Spleen (tissue), 11 donors: ENCODE measurements around the gene IMPA2. TPM values are rescaled to one million over a fixed set of nuclear protein-coding genes. Genes with fewer than 3 reads are reported as not detected.

Source experiments
- DNase-seq: peaks from one replicate; pipeline ENCODE4 v3.0.0-alpha.2; 2020
- H3K27ac ChIP-seq, 8 donors: fragments of 200-600 bp; sonication (generic) in 7 of 8; 1 replicate in 4 of 8; 2 replicates in 4 of 8; pipeline versions ENCODE4 v1.5.0 to v1.8.0; 2016 to 2021; ENCODE audit warnings: inconsistent platforms in 4 of 8, mild to moderate bottlenecking in 4 of 8, moderate library complexity in 1 of 8
- H3K27me3 ChIP-seq, 7 donors: fragments of 200-600 bp; sonication (generic) in 6 of 7; replicated peaks in 1 of 7; 1 replicate in 4 of 7; 2 replicates in 3 of 7; pipeline versions ENCODE4 v1.5.0 to v1.8.0; 2016 to 2021; ENCODE audit warnings: inconsistent platforms in 3 of 7, mild to moderate bottlenecking in 1 of 7
- H3K36me3 ChIP-seq, 6 donors: fragments of 200-600 bp; sonication (generic) in 5 of 6; 1 replicate in 4 of 6; 2 replicates in 2 of 6; pipeline versions ENCODE4 v1.5.0 to v1.8.0; 2016 to 2021; ENCODE audit warnings: inconsistent platforms in 2 of 6
- H3K4me1 ChIP-seq, 6 donors: fragments of 200-600 bp; sonication (generic) in 5 of 6; 1 replicate in 3 of 6; 2 replicates in 3 of 6; pipeline versions ENCODE4 v1.5.0 to v1.8.0; 2016 to 2021; ENCODE audit warnings: inconsistent platforms in 3 of 6
- H3K4me3 ChIP-seq, 8 donors: fragments of 200-600 bp; sonication (generic) in 7 of 8; 1 replicate in 4 of 8; 2 replicates in 4 of 8; pipeline versions ENCODE4 v1.5.0 to v1.8.0; 2016 to 2021; ENCODE audit warnings: inconsistent platforms in 4 of 8, mild to moderate bottlenecking in 4 of 8, moderate library complexity in 2 of 8
- H3K9me3 ChIP-seq, 8 donors: fragments of 200-600 bp; sonication (generic) in 7 of 8; 1 replicate in 4 of 8; 2 replicates in 4 of 8; pipeline versions ENCODE4 v1.5.0 to v1.8.0; 2016 to 2021; ENCODE audit warnings: inconsistent platforms in 4 of 8
- CTCF ChIP-seq, 11 experiments: fragments of 200-600 bp in 7 of 11; fragments of 450-650 bp in 4 of 11; sonication (generic) in 4 of 11; IDR thresholded peaks in 8 of 11; conservative IDR thresholded peaks in 3 of 11; 1 replicate in 7 of 11; 2 replicates in 4 of 11; pipeline versions ENCODE4 v1.4.0 to v1.8.0; 2016 to 2021; ENCODE audit warnings: antibody characterized with exemption in 11 of 11, inconsistent platforms in 4 of 11, mild to moderate bottlenecking in 1 of 11
- POLR2A ChIP-seq, 3 donors: fragments of 450-650 bp; IDR thresholded peaks; one replicate each; pipeline ENCODE4 v1.5.1; 2017; ENCODE audit warnings: antibody characterized with exemption in 3 of 3, mild to moderate bottlenecking in 1 of 3
- POLR2AphosphoS5 ChIP-seq, 3 donors: sonication (generic); formaldehyde crosslinking; IDR thresholded peaks; one replicate each; pipeline ENCODE4 v1.5.1; 2017; ENCODE audit warnings: antibody characterized with exemption in 3 of 3
- WGBS, 5 donors: extraction: QIAGEN DNeasy Blood & Tissue Kit in 3 of 5; methylation state at CpG; one replicate each; pipeline versions ENCODE4 v1.1.5 to v1.1.7; 2013 to 2018; 5-methylcytosine and 5-hydroxymethylcytosine counted together
- intact Hi-C: fragments of 100-400 bp; cut with DNase I; formaldehyde crosslinking; loops from one replicate; pipeline ENCODE4 v1.15.0; 2023; ENCODE audit warnings: low total_unique reads
- polyA plus RNA-seq, 3 donors: library from polyadenylated mRNA; stranded (reverse); fragments of 200-250 nt; gene quantifications; one replicate each; pipeline ENCODE4 v1.2.1, GENCODE V29; 2013
- total RNA-seq, 7 donors: library from RNA; depleted of rRNA in 3 of 7; stranded (reverse); fragments of >200 nt in 3 of 7; fragmentation: NEBNext Ultra II Directional in 4 of 7; extraction: Animal tissue kit (Norgen Biotek cat#: 25700) in 4 of 7; gene quantifications; one replicate each; pipeline versions ENCODE4 v1.1.0 to v1.2.1, GENCODE V29; 2016 to 2021
- donor health status: healthy with polysubstance abuse.
- donor health status: DM: no; HTN: no; CAD: no; lungs with moderate emphysema.
- donor health status: DM: no; HTN: no; CAD: no.
- donor health status: Bipolar disorder and iron deficiency.
- donor health status: healthy.
- donor health status: DM: no; HTN: no; CAD: no.
- donor health status: DM: yes; HTN: yes; CAD: no.

Gene IMPA2
- total and polyA plus RNA-seq, 10 donors: 11.1 to 60.7 (median 32.9) TPM

- H3K36me3 ChIP-seq: no peaks in the 10 kb centered on the region
- peak overlapping the region in 5 of 8 donors; percentile 36 to 71 (median 47) for H3K4me3 ChIP-seq
- H3K4me1 ChIP-seq: peaks cover 6 to 24% (median 21%) of the 10 kb centered on the region in 6 donors
- DNase-seq: peak; percentile 34
- no peak for TF ChIP-seq POLR2AphosphoS5 (IDR thresholded peaks at IDR 0.05)
- no peak for TF ChIP-seq CTCF (IDR thresholded peaks at IDR 0.05 in 8 of 11, conservative IDR thresholded peaks at IDR 0.05 in 3 of 11)
- no peak for TF ChIP-seq POLR2A (IDR thresholded peaks at IDR 0.05)
- intact Hi-C loops: loop anchor here (5.0 kb wide), 1 partner anchor 36 kb away; the partner anchor contains the start of gene IMPA2
- H3K9me3 ChIP-seq: no peaks in the 10 kb centered on the region
- peak overlapping the region; percentile 91 to 95 (median 94) for H3K27ac ChIP-seq
- 32 to 37% (median 35%) methylated on average over 3 of the region's 3 CpGs for WGBS, 5 donors
- H3K27me3 ChIP-seq: no peaks in the 10 kb centered on the region
These were observed 34.6 kb upstream of the IMPA2 start for GRCh38 chr18:11946756-11947155.

- Histone ChIP-seq H3K27me3 (no peaks in the 10 kb centered on the region), H3K36me3 (no peaks in the 10 kb centered on the region), H3K4me3 (peak overlapping the region; percentile 27 to 71 (median 44)), H3K4me1 (peaks cover 6 to 24% (median 21%) of the 10 kb centered on the region in 6 donors), H3K9me3 (no peaks in the 10 kb centered on the region), H3K27ac (peak overlapping the region; percentile 91 to 95 (median 94))
- 6 to 17% (median 8%) methylated on average over 40 to 55 of the region's 55 CpGs for WGBS, 5 donors
- TF ChIP-seq POLR2A (IDR thresholded peaks at IDR 0.05): peak in 1 of 3 donors; percentile 69
- peak; percentile 84 to 86 (median 85) for TF ChIP-seq POLR2AphosphoS5 (IDR thresholded peaks at IDR 0.05)
- TF ChIP-seq CTCF (IDR thresholded peaks at IDR 0.05 in 8 of 11, conservative IDR thresholded peaks at IDR 0.05 in 3 of 11): peak in 3 of 11 experiments; percentile 15 to 28 (median 15)
- peak; percentile 96 for DNase-seq
- intact Hi-C loops: loop anchor here (5.0 kb wide), 1 partner anchor 35 kb away; the partner anchor contains the start of gene IMPA2
These were observed 33.8 kb upstream of the IMPA2 start for GRCh38 chr18:11947214-11948191.

- Histone ChIP-seq H3K4me3 (no peak overlapping the region), H3K4me1 (peaks cover 6 to 24% (median 21%) of the 10 kb centered on the region in 6 donors), H3K36me3 (no peaks in the 10 kb centered on the region), H3K27me3 (no peaks in the 10 kb centered on the region), H3K27ac (no peak overlapping the region), H3K9me3 (no peaks in the 10 kb centered on the region)
- TF ChIP-seq POLR2A (IDR thresholded peaks at IDR 0.05) (no peak), CTCF (IDR thresholded peaks at IDR 0.05 in 8 of 11, conservative IDR thresholded peaks at IDR 0.05 in 3 of 11) (no peak)
- WGBS, 5 donors: 74 to 90% (median 82%) methylated on average over 6 of the region's 6 CpGs
- peak; percentile 33 for DNase-seq
- intact Hi-C loops: loop anchor here (5.0 kb wide), 1 partner anchor 33 kb away; the partner anchor contains the start of gene IMPA2
These were observed 32.3 kb upstream of the IMPA2 start for GRCh38 chr18:11948852-11949523.
